Measurements from ENCODE around the gene RGS6.

RGS6 gene

GRCh38 chr14:72341237-72341636, 409.0 kb downstream of the RGS6 start:
- Histone ChIP-seq H2AFZ (ENCODE audit: low read length) (no peak overlapping the region), H3F3A (ENCODE audit: insufficient read depth, low read length) (no peaks in the 10 kb centered on the region), H3K9me3 (ENCODE audit: low read length) (no peaks in the 10 kb centered on the region), H3K4me2 (ENCODE audit: low read length) (no peak overlapping the region), H3K4me1 (ENCODE audit: insufficient read depth, low read length, severe bottlenecking) (no peaks in the 10 kb centered on the region), H3K9ac (ENCODE audit: low read length) (no peak overlapping the region), H3K79me2 (ENCODE audit: insufficient read depth, low read length) (no peaks in the 10 kb centered on the region), H3K27me3 (ENCODE audit: insufficient read depth, low read length) (no peaks in the 10 kb centered on the region), H3K9me2 (ENCODE audit: low read depth, low read length) (no peaks in the 10 kb centered on the region), H3K36me3 (ENCODE audit: insufficient read depth, low read length) (no peaks in the 10 kb centered on the region), H3K4me3 (ENCODE audit: low read depth, low read length, poor library complexity, severe bottlenecking) (no peak overlapping the region), H4K20me1 (ENCODE audit: insufficient read depth, low read length) (no peaks in the 10 kb centered on the region), H3K27ac (ENCODE audit: low read depth, low read length, poor library complexity, severe bottlenecking) (no peak overlapping the region)
- TF ChIP-seq EZH2 (IDR thresholded peaks at IDR 0.05; ENCODE audit: borderline replicate concordance, low read length) = no peak
- no peak for TF ChIP-seq CTCF (IDR thresholded peaks at IDR 0.05; ENCODE audit: low read length)

DNA sequence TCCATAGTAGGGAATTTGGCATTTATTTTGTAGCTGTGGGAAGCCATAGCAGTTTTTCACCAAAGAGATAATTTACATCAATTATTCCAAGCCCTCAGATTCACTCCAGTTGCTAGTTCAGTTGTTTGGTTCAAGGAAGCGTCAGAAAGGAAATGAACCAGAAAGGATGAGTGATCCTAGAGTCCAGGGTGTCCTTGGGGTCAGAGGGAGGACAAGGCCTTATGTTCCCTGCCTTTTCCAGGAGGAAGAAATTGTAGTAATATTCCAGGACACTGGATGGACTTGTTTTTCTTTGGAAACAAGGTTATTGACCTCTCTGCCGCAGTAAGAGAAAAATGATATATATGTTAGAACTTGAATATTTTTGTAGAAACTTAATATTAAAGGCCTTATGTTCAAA, 409.5 kb downstream of the RGS6 start:
- Histone ChIP-seq H3K36me3 (ENCODE audit: insufficient read depth, low read length) (no peaks in the 10 kb centered on the region), H3K4me2 (ENCODE audit: low read length) (no peak overlapping the region), H3K9me3 (ENCODE audit: low read length) (no peaks in the 10 kb centered on the region), H3K4me1 (ENCODE audit: insufficient read depth, low read length, severe bottlenecking) (no peaks in the 10 kb centered on the region), H2AFZ (ENCODE audit: low read length) (no peak overlapping the region), H3K27me3 (ENCODE audit: insufficient read depth, low read length) (no peaks in the 10 kb centered on the region), H3K4me3 (ENCODE audit: low read depth, low read length, poor library complexity, severe bottlenecking) (no peak overlapping the region), H4K20me1 (ENCODE audit: insufficient read depth, low read length) (no peaks in the 10 kb centered on the region), H3K27ac (ENCODE audit: low read depth, low read length, poor library complexity, severe bottlenecking) (no peak overlapping the region), H3F3A (ENCODE audit: insufficient read depth, low read length) (no peaks in the 10 kb centered on the region), H3K9ac (ENCODE audit: low read length) (no peak overlapping the region), H3K79me2 (ENCODE audit: insufficient read depth, low read length) (no peaks in the 10 kb centered on the region), H3K9me2 (ENCODE audit: low read depth, low read length) (no peaks in the 10 kb centered on the region)
- TF ChIP-seq EZH2 (IDR thresholded peaks at IDR 0.05; ENCODE audit: borderline replicate concordance, low read length) (no peak), CTCF (IDR thresholded peaks at IDR 0.05; ENCODE audit: low read length) (no peak)

GRCh38 chr14:72347118-72347517, 414.9 kb downstream of the RGS6 start:
- Histone ChIP-seq H3K27me3 (ENCODE audit: insufficient read depth, low read length) (no peaks in the 10 kb centered on the region), H3K36me3 (ENCODE audit: insufficient read depth, low read length) (no peaks in the 10 kb centered on the region), H3K4me3 (ENCODE audit: low read depth, low read length, poor library complexity, severe bottlenecking) (no peak overlapping the region), H2AFZ (ENCODE audit: low read length) (no peak overlapping the region), H3K9me3 (ENCODE audit: low read length) (no peaks in the 10 kb centered on the region), H4K20me1 (ENCODE audit: insufficient read depth, low read length) (no peaks in the 10 kb centered on the region), H3K4me2 (ENCODE audit: low read length) (no peak overlapping the region), H3K9me2 (ENCODE audit: low read depth, low read length) (no peaks in the 10 kb centered on the region), H3F3A (ENCODE audit: insufficient read depth, low read length) (no peaks in the 10 kb centered on the region), H3K9ac (ENCODE audit: low read length) (no peak overlapping the region), H3K79me2 (ENCODE audit: insufficient read depth, low read length) (no peaks in the 10 kb centered on the region), H3K27ac (ENCODE audit: low read depth, low read length, poor library complexity, severe bottlenecking) (no peak overlapping the region), H3K4me1 (ENCODE audit: insufficient read depth, low read length, severe bottlenecking) (no peaks in the 10 kb centered on the region)
- no peak for TF ChIP-seq EZH2 (IDR thresholded peaks at IDR 0.05; ENCODE audit: borderline replicate concordance, low read length)
- TF ChIP-seq CTCF (IDR thresholded peaks at IDR 0.05; ENCODE audit: low read length) = no peak

All from OCI-LY1 (cell line).